Midbrain (tissue), 1 donor: Measurements from ENCODE around the gene GH1.
"Not testable (repeated sequence)": the region's sequence is repeated elsewhere in the genome, so short reads cannot be mapped to it uniquely, and the experiment has no call there.

Source experiments
- DNase-seq: peaks from one replicate; lab custom pipeline; 2025; lab: John Stamatoyannopoulos, UW

GH1 gene

GRCh38 chr17:63918789-63919305 is at the start of gene GH1:
Gene GH1, minus strand, starts transcription at chr17:63918839. Its CDS starts 63 bp downstream, at chr17:63918776.
- DNase-seq, result not testable (repeated sequence)

GRCh38 chr17:63967953-63968352 is 49.3 kb upstream of the GH1 start:
- no peak for DNase-seq

- no peak for DNase-seq
These were observed 48.1 kb upstream of the GH1 start for GRCh38 chr17:63966646-63967264.

- no peak for DNase-seq
These were observed 44.5 kb upstream of the GH1 start for GRCh38 chr17:63963123-63963522.

- DNase-seq, result no peak
These were observed 43.7 kb upstream of the GH1 start for GRCh38 chr17:63962298-63962744.

- DNase-seq, result no peak
These were observed 42.9 kb upstream of the GH1 start for GRCh38 chr17:63961355-63962212.

- no peak for DNase-seq
These were observed 41.8 kb upstream of the GH1 start for GRCh38 chr17:63960430-63960829.

- DNase-seq, result no peak
These were observed 41.4 kb upstream of the GH1 start for GRCh38 chr17:63960006-63960405.

GRCh38 chr17:63956296-63956920 is 37.8 kb upstream of the GH1 start:
- no peak for DNase-seq

GRCh38 chr17:63955791-63956190 is 37.2 kb upstream of the GH1 start:
- DNase-seq, result no peak

GRCh38 chr17:63955232-63955631 is 36.6 kb upstream of the GH1 start:
- no peak for DNase-seq

- DNase-seq, result no peak
These were observed 35.9 kb upstream of the GH1 start for GRCh38 chr17:63954402-63955063.

- no peak for DNase-seq
These were observed 32.6 kb upstream of the GH1 start for GRCh38 chr17:63950940-63951907.

- no peak for DNase-seq
These were observed 31.1 kb upstream of the GH1 start for GRCh38 chr17:63949576-63950250.

- no peak for DNase-seq
These were observed 29.9 kb upstream of the GH1 start for GRCh38 chr17:63948521-63948920.

GRCh38 chr17:63947711-63948330 is 29.2 kb upstream of the GH1 start:
- no peak for DNase-seq

- peak; percentile 20 for DNase-seq
These were observed 28.1 kb upstream of the GH1 start for GRCh38 chr17:63946440-63947363.

- no peak for DNase-seq
These were observed 27.3 kb upstream of the GH1 start for GRCh38 chr17:63945784-63946439.
